ENCODE results near the gene CDV3.

DNA sequence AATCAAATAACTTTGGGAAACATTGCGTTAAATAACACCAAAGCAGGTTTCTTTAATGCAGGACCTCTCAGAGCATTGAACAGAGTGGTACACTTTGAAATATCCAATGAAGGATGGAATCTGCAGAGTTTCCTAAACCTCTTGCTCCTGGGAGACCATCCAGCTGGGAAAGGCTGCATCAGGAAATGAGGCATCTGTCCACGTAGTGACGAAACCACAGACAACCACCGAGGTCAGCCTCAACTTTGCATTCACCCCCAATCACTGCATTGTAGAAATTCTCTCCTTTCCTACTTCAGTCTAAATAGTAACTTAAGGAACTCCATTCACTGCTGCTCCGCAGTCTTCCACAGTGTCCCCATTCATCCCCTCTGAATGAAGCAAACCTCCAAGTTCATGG lies 41.5 kb upstream of the CDV3 start:
- TF ChIP-seq, protein P1, sequence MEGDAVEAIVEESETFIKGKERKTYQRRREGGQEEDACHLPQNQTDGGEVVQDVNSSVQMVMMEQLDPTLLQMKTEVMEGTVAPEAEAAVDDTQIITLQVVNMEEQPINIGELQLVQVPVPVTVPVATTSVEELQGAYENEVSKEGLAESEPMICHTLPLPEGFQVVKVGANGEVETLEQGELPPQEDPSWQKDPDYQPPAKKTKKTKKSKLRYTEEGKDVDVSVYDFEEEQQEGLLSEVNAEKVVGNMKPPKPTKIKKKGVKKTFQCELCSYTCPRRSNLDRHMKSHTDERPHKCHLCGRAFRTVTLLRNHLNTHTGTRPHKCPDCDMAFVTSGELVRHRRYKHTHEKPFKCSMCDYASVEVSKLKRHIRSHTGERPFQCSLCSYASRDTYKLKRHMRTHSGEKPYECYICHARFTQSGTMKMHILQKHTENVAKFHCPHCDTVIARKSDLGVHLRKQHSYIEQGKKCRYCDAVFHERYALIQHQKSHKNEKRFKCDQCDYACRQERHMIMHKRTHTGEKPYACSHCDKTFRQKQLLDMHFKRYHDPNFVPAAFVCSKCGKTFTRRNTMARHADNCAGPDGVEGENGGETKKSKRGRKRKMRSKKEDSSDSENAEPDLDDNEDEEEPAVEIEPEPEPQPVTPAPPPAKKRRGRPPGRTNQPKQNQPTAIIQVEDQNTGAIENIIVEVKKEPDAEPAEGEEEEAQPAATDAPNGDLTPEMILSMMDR (IDR thresholded peaks at IDR 0.05): no peak
- no peak for TF ChIP-seq POLR2A (IDR thresholded peaks at IDR 0.05)
